ENCODE measurements around the gene RTN3.
"Not testable (repeated sequence)": the region's sequence is repeated elsewhere in the genome, so short reads cannot be mapped to it uniquely, and the experiment has no call there.

RTN3 gene

GRCh38 chr11:63681321-63682065, at the start of gene RTN3:
Gene RTN3, plus strand, starts transcription at chr11:63681500. Its CDS starts 137 bp downstream, at chr11:63681637.
- H3K36me3 Mint-ChIP-seq (ENCODE audit: insufficient read depth): peaks cover 9% of the 10 kb centered on the region
- peak; percentile 93 for ATAC-seq (replicated peaks; ENCODE audit: extremely low read depth, poor library complexity, severe bottlenecking)
- peak within 1 kb of the TSS; percentile 75 for H3K27ac Mint-ChIP-seq (ENCODE audit: low read depth)
- H3K4me1 Mint-ChIP-seq: peaks cover 23% of the 10 kb centered on the region
- peak within 1 kb of the TSS; percentile 86 for H3K4me3 Mint-ChIP-seq
- DNase-seq (ENCODE audit: low spot score in 2 of 2): peak; percentile 95 to 96
- H3K9me3 Mint-ChIP-seq: no peaks in the 10 kb centered on the region
- H3K27me3 Mint-ChIP-seq: no peaks in the 10 kb centered on the region

- Mint-ChIP-seq H3K9me3 (no peaks in the 10 kb centered on the region), H3K4me3 (no peak overlapping the region), H3K27ac (ENCODE audit: low read depth) (no peak overlapping the region), H3K27me3 (no peaks in the 10 kb centered on the region), H3K4me1 (peaks cover 14% of the 10 kb centered on the region), H3K36me3 (ENCODE audit: insufficient read depth) (peaks cover 33% of the 10 kb centered on the region)
- DNase-seq (ENCODE audit: low spot score in 2 of 2) (peak; percentile 59 to 70), ATAC-seq (replicated peaks; ENCODE audit: extremely low read depth, poor library complexity, severe bottlenecking) (peak; percentile 70)
Observed at GRCh38 chr11:63635762-63636465, 45.4 kb upstream of the RTN3 start.

GRCh38 chr11:63638436-63638835, 42.9 kb upstream of the RTN3 start:
- H3K36me3 Mint-ChIP-seq (ENCODE audit: insufficient read depth): peaks cover 26% of the 10 kb centered on the region
- not testable (repeated sequence) for H3K27ac Mint-ChIP-seq (ENCODE audit: low read depth); H3K4me3 Mint-ChIP-seq; H3K27me3 Mint-ChIP-seq; ATAC-seq (replicated peaks; ENCODE audit: extremely low read depth, poor library complexity, severe bottlenecking); H3K9me3 Mint-ChIP-seq; DNase-seq (ENCODE audit: low spot score in 2 of 2); H3K4me1 Mint-ChIP-seq

- peaks cover 28% of the 10 kb centered on the region for H3K36me3 Mint-ChIP-seq (ENCODE audit: insufficient read depth)
- H3K9me3 Mint-ChIP-seq: no peaks in the 10 kb centered on the region
- H3K4me3 Mint-ChIP-seq: no peak overlapping the region
- H3K27ac Mint-ChIP-seq (ENCODE audit: low read depth): peak overlapping the region; percentile 11
- no peak for ATAC-seq (replicated peaks; ENCODE audit: extremely low read depth, poor library complexity, severe bottlenecking)
- no peaks in the 10 kb centered on the region for H3K27me3 Mint-ChIP-seq
- DNase-seq (ENCODE audit: low spot score in 2 of 2): no peak
- peaks cover 6% of the 10 kb centered on the region for H3K4me1 Mint-ChIP-seq
Observed at GRCh38 chr11:63639199-63639832, 42.0 kb upstream of the RTN3 start.

GRCh38 chr11:63641727-63642126, 39.6 kb upstream of the RTN3 start:
- Mint-ChIP-seq H3K4me1 (no peaks in the 10 kb centered on the region), H3K4me3 (no peak overlapping the region), H3K27me3 (no peaks in the 10 kb centered on the region), H3K36me3 (ENCODE audit: insufficient read depth) (peaks cover 32% of the 10 kb centered on the region), H3K27ac (ENCODE audit: low read depth) (no peak overlapping the region), H3K9me3 (no peaks in the 10 kb centered on the region)
- DNase-seq (ENCODE audit: low spot score in 2 of 2): no peak
- no peak for ATAC-seq (replicated peaks; ENCODE audit: extremely low read depth, poor library complexity, severe bottlenecking)

GRCh38 chr11:63643205-63643604, 38.1 kb upstream of the RTN3 start:
- ATAC-seq (replicated peaks; ENCODE audit: extremely low read depth, poor library complexity, severe bottlenecking): no peak
- no peak overlapping the region for H3K4me3 Mint-ChIP-seq
- no peaks in the 10 kb centered on the region for H3K27me3 Mint-ChIP-seq
- H3K9me3 Mint-ChIP-seq: no peaks in the 10 kb centered on the region
- peaks cover 39% of the 10 kb centered on the region for H3K36me3 Mint-ChIP-seq (ENCODE audit: insufficient read depth)
- no peak overlapping the region for H3K27ac Mint-ChIP-seq (ENCODE audit: low read depth)
- DNase-seq (ENCODE audit: low spot score in 2 of 2): no peak
- no peaks in the 10 kb centered on the region for H3K4me1 Mint-ChIP-seq

- Mint-ChIP-seq H3K36me3 (ENCODE audit: insufficient read depth) (peaks cover 43% of the 10 kb centered on the region), H3K9me3 (no peaks in the 10 kb centered on the region), H3K4me3 (no peak overlapping the region), H3K27me3 (no peaks in the 10 kb centered on the region), H3K4me1 (peaks cover 21% of the 10 kb centered on the region), H3K27ac (ENCODE audit: low read depth) (peak overlapping the region; percentile 32)
- no peak for DNase-seq (ENCODE audit: low spot score in 2 of 2)
- no peak for ATAC-seq (replicated peaks; ENCODE audit: extremely low read depth, poor library complexity, severe bottlenecking)
Observed at GRCh38 chr11:63652671-63653070, 28.6 kb upstream of the RTN3 start.

- Mint-ChIP-seq H3K9me3 (no peaks in the 10 kb centered on the region), H3K27ac (ENCODE audit: low read depth) (peak overlapping the region; percentile 78), H3K4me1 (peaks cover 33% of the 10 kb centered on the region), H3K4me3 (no peak overlapping the region), H3K36me3 (ENCODE audit: insufficient read depth) (peaks cover 15% of the 10 kb centered on the region), H3K27me3 (no peaks in the 10 kb centered on the region)
- ATAC-seq (replicated peaks; ENCODE audit: extremely low read depth, poor library complexity, severe bottlenecking) (no peak), DNase-seq (ENCODE audit: low spot score in 2 of 2) (no peak)
Observed at GRCh38 chr11:63660972-63661371, 20.3 kb upstream of the RTN3 start.

GRCh38 chr11:63663809-63664208, 17.5 kb upstream of the RTN3 start:
- Mint-ChIP-seq H3K4me3 (no peak overlapping the region), H3K4me1 (peaks cover 38% of the 10 kb centered on the region), H3K9me3 (no peaks in the 10 kb centered on the region), H3K36me3 (ENCODE audit: insufficient read depth) (peaks cover 3% of the 10 kb centered on the region), H3K27me3 (no peaks in the 10 kb centered on the region), H3K27ac (ENCODE audit: low read depth) (no peak overlapping the region)
- DNase-seq (ENCODE audit: low spot score in 2 of 2): no peak
- no peak for ATAC-seq (replicated peaks; ENCODE audit: extremely low read depth, poor library complexity, severe bottlenecking)

- DNase-seq (ENCODE audit: low spot score in 2 of 2) (no peak), ATAC-seq (replicated peaks; ENCODE audit: extremely low read depth, poor library complexity, severe bottlenecking) (no peak)
- Mint-ChIP-seq H3K4me1 (peaks cover 38% of the 10 kb centered on the region), H3K27ac (ENCODE audit: low read depth) (no peak overlapping the region), H3K4me3 (no peak overlapping the region), H3K9me3 (no peaks in the 10 kb centered on the region), H3K36me3 (ENCODE audit: insufficient read depth) (no peaks in the 10 kb centered on the region), H3K27me3 (no peaks in the 10 kb centered on the region)
Observed at GRCh38 chr11:63666874-63667273, 14.4 kb upstream of the RTN3 start.

- Mint-ChIP-seq H3K9me3 (no peaks in the 10 kb centered on the region), H3K36me3 (ENCODE audit: insufficient read depth) (no peaks in the 10 kb centered on the region), H3K27me3 (no peaks in the 10 kb centered on the region), H3K27ac (ENCODE audit: low read depth) (no peak overlapping the region), H3K4me1 (peaks cover 37% of the 10 kb centered on the region), H3K4me3 (no peak overlapping the region)
- ATAC-seq (replicated peaks; ENCODE audit: extremely low read depth, poor library complexity, severe bottlenecking) (no peak), DNase-seq (ENCODE audit: low spot score in 2 of 2) (no peak)
Observed at GRCh38 chr11:63667995-63668795, 13.1 kb upstream of the RTN3 start.

GRCh38 chr11:63670096-63670432, 11.2 kb upstream of the RTN3 start:
- no peak for DNase-seq (ENCODE audit: low spot score in 2 of 2)
- peak overlapping the region; percentile 71 for H3K27ac Mint-ChIP-seq (ENCODE audit: low read depth)

More at GRCh38 chr11:63670096-63670432, 11.2 kb upstream of the RTN3 start:
- Mint-ChIP-seq H3K36me3 (ENCODE audit: insufficient read depth) (no peaks in the 10 kb centered on the region), H3K4me1 (peaks cover 24% of the 10 kb centered on the region), H3K4me3 (peak overlapping the region; percentile 85), H3K27me3 (no peaks in the 10 kb centered on the region), H3K9me3 (no peaks in the 10 kb centered on the region)
- ATAC-seq (replicated peaks; ENCODE audit: extremely low read depth, poor library complexity, severe bottlenecking): no peak

Data from central memory CD8-positive, alpha-beta T cell (primary cell).